Amygdala (tissue), 56 donors: ENCODE data around the gene OR4X1.
A peak's percentile ranks its signal among the peaks of the same experiment; 100 is the strongest.
"Not testable (repeated sequence)": the region's sequence is repeated elsewhere in the genome, so short reads cannot be mapped to it uniquely, and the experiment has no call there.

Source experiments
- DNase-seq, 56 donors: peaks; one replicate each; lab custom pipeline; 2025; lab: John Stamatoyannopoulos, UW

OR4X1 gene

GRCh38 chr11:48263423-48263911, at the start of gene OR4X1:
TSS of gene OR4X1 (plus strand) at chr11:48263861. CDS start at chr11:48263861, 0 bp downstream.
- no peak for DNase-seq

DNA sequence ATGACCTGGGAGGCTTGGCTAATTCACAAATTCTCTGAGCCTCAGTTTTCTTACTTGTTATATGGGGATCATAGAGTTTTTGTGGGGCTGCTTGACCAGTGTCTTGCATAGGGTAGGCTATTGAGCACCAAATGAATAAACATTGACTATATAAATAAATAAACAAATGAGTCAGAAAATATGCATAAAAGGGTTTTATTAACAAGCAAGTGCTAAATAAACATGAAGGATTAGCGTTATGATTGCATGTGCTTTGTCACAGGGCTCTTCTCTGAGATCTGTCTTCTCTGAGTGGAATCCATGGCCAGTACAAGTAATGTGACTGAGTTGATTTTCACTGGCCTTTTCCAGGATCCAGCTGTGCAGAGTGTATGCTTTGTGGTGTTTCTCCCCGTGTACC, 47.2 kb upstream of the OR4X1 start, which contains the start of gene OR4B1:
Gene OR4B1, plus strand, starts transcription at position 301 of the 400 bp plus-strand sequence. Its CDS starts 0 bp downstream, at position 301.
- no peak for DNase-seq

GRCh38 chr11:48228761-48229160, 34.9 kb upstream of the OR4X1 start:
- no peak for DNase-seq

DNA sequence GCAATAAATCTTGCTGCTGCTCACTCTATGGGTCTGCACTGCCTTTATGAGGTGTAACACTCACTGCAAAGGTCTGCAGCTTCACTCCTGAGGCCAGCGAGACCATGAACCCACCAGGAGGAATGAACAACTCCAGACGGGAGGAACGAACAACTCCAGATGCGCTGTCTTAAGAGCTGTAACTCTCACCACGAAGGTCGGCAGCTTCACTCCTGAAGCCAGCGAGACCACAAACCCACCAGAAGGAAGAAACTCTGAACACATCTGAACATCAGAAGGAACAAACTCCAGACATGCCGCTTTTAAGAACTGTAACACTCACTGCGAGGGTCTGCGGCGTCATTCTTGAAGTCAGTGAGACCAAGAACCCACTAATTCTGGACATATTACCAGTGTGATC, 33.6 kb upstream of the OR4X1 start:
- not testable (repeated sequence) for DNase-seq

- DNase-seq: no peak
Observed at GRCh38 chr11:48237727-48238126, 25.9 kb upstream of the OR4X1 start.

- DNase-seq: no peak
Observed at GRCh38 chr11:48242501-48242900, 21.2 kb upstream of the OR4X1 start.

DNA sequence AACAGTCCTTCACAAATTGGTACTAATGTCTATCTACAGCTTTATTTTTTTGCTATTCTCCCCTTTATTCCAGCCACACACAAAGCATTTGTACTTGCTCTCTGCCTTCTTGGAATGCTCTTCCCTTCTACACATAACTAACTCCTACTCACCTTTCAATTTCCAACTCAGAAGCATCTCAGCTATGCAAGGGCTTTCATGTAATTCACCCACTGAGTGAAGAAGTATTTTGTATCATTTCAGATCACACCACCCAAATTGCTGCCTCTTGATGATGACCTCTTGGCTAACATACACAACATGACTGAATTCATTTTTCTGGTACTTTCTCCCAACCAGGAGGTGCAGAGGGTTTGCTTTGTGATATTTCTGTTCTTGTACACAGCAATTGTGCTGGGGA, 18.9 kb upstream of the OR4X1 start, which contains the start of gene OR4X2:
Gene OR4X2, plus strand, starts transcription at position 301 of the 400 bp plus-strand sequence. Its CDS starts 0 bp downstream, at position 301.
- no peak for DNase-seq

- no peak for DNase-seq
Observed at GRCh38 chr11:48248902-48249301, 14.8 kb upstream of the OR4X1 start.

- no peak for DNase-seq
Observed at GRCh38 chr11:48261600-48261999, 2.1 kb upstream of the OR4X1 start.

GRCh38 chr11:48270621-48271020, 7.0 kb downstream of the OR4X1 start:
- DNase-seq: no peak

DNA sequence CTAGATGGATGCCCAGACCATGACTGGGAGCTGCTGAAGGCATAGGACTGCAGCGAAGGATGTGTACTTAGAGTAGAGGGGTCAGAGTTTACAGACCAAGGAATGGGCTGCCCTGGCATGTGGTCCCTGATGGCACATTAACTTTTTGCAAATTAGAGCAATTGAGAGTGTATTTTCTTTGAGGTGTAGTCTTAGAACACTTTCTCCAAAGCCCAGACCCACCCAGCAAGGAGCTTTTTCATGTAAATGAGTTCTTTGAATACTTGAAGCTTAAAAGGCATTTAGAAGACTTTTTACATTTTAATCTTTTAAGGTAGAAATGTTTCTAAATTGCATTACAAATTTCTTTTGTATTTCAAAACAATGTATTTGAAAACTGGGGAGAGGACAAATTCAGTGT, 8.9 kb downstream of the OR4X1 start:
- DNase-seq: no peak

GRCh38 chr11:48305923-48306322, 42.3 kb downstream of the OR4X1 start, which contains the start of gene OR4S1:
TSS of gene OR4S1 (plus strand) at chr11:48306223. CDS start at chr11:48306223, 0 bp downstream.
- DNase-seq: no peak

- peak in 35 of 56 donors; percentile 1 to 73 (median 21) for DNase-seq
Observed at GRCh38 chr11:48307760-48308386, 44.2 kb downstream of the OR4X1 start.

DNA sequence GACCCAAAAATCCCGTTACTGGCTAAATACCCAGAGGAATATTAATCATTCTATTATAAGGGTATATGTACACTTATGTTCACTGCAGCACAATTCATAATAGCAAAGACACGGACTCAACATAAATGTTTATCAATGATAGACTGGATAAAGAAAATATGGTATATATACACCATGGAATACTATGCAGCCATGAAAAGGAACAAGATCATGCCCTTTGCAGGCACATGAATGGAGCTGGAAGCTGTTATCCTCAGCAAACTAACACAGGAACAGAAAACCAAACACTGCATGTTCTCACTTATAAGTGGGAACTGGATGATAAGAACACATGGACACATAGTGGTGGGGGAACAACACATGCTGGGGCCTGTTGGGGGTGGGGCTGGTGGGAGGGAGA, 49.9 kb downstream of the OR4X1 start:
- not testable (repeated sequence) for DNase-seq
